Upper lobe of right lung (tissue), 1 donor: ENCODE data around the gene DYNLT5. TPM values are rescaled to one million over a fixed set of nuclear protein-coding genes. Genes with fewer than 3 reads are reported as not detected.
"Not testable (repeated sequence)": the region's sequence is repeated elsewhere in the genome, so short reads cannot be mapped to it uniquely, and the experiment has no call there.

ENCODE experiments used
- ATAC-seq: fragments of 200-7000 bp; cut with Tn5 transposase; one replicate; pipeline ENCODE4 v1.9.1; 2020; ENCODE audit warnings: mild to moderate bottlenecking, moderate library complexity
- DNase-seq: peaks from one replicate; pipeline ENCODE4 v3.0.0-alpha.2; 2020
- H3K27ac ChIP-seq: fragments of 200-600 bp; one replicate; pipeline ENCODE4 v1.8.0; 2022
- H3K27me3 ChIP-seq: fragments of 200-600 bp; one replicate; pipeline ENCODE4 v1.8.0; 2022; ENCODE audit warnings: mild to moderate bottlenecking
- H3K36me3 ChIP-seq: fragments of 200-600 bp; one replicate; pipeline ENCODE4 v1.8.0; 2022
- H3K4me1 ChIP-seq: fragments of 200-600 bp; one replicate; pipeline ENCODE4 v1.8.0; 2022
- H3K4me3 ChIP-seq: fragments of 200-600 bp; one replicate; pipeline ENCODE4 v1.8.0; 2022; ENCODE audit warnings: mild to moderate bottlenecking
- H3K9me3 ChIP-seq: fragments of 200-600 bp; one replicate; pipeline ENCODE4 v1.8.0; 2022
- intact Hi-C: fragments of 100-400 bp; cut with DNase I; formaldehyde crosslinking; loops from one replicate; pipeline ENCODE4 v1.11.0; 2022
- total RNA-seq: library from RNA; stranded (reverse); fragmentation: NEBNext Ultra II Directional; extraction: Animal tissue kit (Norgen Biotek cat#: 25700); gene quantifications from one replicate; pipeline ENCODE4 v1.2.1, GENCODE V29; 2021
- TF ChIP-seq, protein P1 (sequence below): fragments of 200-600 bp; IDR thresholded peaks from one replicate; pipeline ENCODE4 v1.8.0; 2022; ENCODE audit warnings: antibody characterized with exemption
- donor health status: DM: no; HTN: yes; CAD: no; lungs with severe emphysema.

Gene DYNLT5
- total RNA-seq, 1 donor from 2014 or later: 3.3 TPM

DNA sequence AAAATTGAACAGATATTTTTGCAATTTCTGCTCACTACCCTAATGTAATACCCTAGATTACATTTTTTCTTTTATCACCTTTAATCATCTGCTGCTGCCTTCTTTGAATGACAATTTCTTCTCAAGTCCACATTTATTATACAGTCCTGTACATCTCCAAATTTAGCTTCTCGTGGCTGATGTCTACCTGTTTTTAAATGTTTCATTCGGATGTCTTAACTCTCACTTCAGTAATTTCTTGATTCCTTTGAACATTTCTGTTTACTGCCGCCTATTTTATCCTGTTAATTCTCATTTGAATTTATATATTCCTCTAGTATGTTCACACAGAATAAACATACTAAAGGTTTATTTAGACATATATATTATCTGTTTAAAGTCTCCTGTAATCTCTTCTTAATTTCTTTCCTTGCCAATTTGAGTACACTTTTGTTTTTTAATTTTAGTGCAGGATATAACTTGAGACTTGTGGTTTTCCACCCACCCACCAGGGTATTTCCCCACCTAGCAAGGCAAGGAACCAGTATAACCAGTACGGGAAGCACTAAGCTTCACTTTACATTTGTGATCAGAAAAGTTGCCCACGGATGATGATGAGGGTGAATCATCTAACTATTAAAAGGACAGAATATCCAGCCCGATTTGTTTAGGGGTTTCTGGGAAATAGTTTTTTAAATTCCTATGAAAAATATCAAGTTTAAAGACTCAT lies 36.1 kb downstream of the DYNLT5 start:
- Histone ChIP-seq H3K4me3 (no peak overlapping the region), H3K36me3 (no peaks in the 10 kb centered on the region), H3K27me3 (no peaks in the 10 kb centered on the region), H3K27ac (no peak overlapping the region), H3K9me3 (no peaks in the 10 kb centered on the region), H3K4me1 (no peaks in the 10 kb centered on the region)
- TF ChIP-seq, protein P1, sequence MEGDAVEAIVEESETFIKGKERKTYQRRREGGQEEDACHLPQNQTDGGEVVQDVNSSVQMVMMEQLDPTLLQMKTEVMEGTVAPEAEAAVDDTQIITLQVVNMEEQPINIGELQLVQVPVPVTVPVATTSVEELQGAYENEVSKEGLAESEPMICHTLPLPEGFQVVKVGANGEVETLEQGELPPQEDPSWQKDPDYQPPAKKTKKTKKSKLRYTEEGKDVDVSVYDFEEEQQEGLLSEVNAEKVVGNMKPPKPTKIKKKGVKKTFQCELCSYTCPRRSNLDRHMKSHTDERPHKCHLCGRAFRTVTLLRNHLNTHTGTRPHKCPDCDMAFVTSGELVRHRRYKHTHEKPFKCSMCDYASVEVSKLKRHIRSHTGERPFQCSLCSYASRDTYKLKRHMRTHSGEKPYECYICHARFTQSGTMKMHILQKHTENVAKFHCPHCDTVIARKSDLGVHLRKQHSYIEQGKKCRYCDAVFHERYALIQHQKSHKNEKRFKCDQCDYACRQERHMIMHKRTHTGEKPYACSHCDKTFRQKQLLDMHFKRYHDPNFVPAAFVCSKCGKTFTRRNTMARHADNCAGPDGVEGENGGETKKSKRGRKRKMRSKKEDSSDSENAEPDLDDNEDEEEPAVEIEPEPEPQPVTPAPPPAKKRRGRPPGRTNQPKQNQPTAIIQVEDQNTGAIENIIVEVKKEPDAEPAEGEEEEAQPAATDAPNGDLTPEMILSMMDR: no peak
- DNase-seq (no peak), ATAC-seq (no peak)
- intact Hi-C loops: no loop called here

DNA sequence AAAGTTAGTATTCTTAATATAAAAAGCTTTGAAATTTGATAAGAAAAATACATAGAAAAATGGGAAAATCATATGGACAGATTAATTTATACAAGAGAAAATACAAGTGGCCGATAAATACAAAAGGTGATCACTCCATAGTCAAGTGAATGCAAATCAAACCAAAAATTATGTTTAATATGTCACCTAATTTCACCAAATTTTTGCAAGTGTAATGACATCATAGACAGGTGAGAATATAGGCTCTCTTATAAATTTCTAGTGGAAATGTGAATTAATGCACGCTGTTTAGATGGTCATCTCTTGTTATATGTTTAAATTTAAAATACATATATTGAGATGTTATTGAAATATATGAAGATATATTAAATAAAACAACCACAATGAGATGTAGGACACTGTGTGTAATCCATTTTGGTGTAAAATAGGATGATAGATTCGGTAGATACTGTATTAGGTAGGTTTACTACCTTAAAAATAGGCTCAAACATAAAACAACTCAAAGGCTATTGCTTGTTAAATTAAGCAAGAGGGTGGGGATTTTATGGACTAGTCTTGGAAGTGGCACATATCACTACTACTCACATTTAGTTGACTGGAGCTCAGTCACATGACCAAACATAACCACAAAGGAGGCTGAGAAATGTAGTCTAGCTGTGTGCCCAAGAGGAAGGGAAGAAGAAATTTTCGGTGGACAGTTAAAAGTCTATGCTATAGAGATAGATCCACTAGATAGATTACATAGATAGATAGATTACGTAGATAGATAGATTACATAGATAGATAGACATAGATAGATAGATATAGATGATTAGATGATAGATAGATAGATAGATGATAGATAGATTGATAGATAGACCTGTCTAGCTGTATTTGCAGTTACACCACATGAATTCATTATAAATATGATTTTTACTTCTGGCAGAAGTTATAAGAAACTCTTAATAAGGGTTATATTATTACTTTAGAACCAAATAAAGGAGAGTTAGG lies 39.7 kb downstream of the DYNLT5 start:
- no peaks in the 10 kb centered on the region for H3K27me3 ChIP-seq
- TF ChIP-seq, protein P1: no peak
- DNase-seq (no peak), ATAC-seq (no peak)
- H3K9me3 ChIP-seq: no peaks in the 10 kb centered on the region
- intact Hi-C loops: no loop called here
- H3K27ac ChIP-seq: no peak overlapping the region
- H3K36me3 ChIP-seq: no peaks in the 10 kb centered on the region
- H3K4me1 ChIP-seq: no peaks in the 10 kb centered on the region
- no peak overlapping the region for H3K4me3 ChIP-seq

DNA sequence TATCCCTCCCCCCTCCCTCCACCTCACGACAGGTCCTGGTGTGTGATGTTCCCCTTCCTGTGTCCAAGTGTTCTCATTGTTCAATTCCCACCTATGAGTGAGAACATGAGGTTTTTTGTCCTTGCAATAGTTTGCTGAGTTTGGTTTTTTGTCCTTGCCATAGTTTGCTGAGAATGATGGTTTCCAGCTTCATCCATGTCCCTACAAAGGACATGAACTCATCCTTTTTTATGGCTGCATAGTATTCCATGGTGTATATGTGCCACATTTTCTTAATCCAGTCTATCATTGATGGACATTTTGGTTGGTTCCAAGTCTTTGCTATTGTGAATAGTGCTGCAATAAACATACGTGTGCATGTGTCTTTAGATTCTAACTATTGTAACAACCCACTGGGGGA lies 43.6 kb downstream of the DYNLT5 start:
- H3K36me3 ChIP-seq, H3K9me3 ChIP-seq, H3K4me1 ChIP-seq, ATAC-seq, intact Hi-C loops, DNase-seq, H3K27ac ChIP-seq, H3K27me3 ChIP-seq, H3K4me3 ChIP-seq: not testable (repeated sequence)

DNA sequence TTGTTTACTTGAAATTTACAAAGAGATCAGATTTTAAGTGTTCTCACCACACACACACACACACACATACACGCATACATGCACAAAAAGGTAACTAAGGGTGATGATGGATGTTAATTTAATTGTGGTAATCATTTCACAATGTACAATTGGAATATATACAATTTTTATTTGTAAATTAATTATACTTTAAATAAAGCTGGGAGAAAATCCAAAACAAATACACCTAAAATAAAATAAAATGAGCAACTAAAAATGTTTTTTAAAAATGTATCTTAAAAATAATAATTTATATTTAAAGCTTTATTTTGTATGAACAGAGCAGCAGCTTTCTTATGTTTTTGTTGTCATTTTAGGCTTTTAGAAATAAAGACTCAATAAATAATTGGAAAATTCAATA lies 57.0 kb downstream of the DYNLT5 start:
- Histone ChIP-seq H3K4me3 (no peak overlapping the region), H3K27me3 (no peaks in the 10 kb centered on the region), H3K4me1 (no peaks in the 10 kb centered on the region), H3K27ac (no peak overlapping the region), H3K36me3 (no peaks in the 10 kb centered on the region), H3K9me3 (no peaks in the 10 kb centered on the region)
- intact Hi-C loops: no loop called here
- ATAC-seq (no peak), DNase-seq (no peak)
- TF ChIP-seq, protein P1: no peak

DNA sequence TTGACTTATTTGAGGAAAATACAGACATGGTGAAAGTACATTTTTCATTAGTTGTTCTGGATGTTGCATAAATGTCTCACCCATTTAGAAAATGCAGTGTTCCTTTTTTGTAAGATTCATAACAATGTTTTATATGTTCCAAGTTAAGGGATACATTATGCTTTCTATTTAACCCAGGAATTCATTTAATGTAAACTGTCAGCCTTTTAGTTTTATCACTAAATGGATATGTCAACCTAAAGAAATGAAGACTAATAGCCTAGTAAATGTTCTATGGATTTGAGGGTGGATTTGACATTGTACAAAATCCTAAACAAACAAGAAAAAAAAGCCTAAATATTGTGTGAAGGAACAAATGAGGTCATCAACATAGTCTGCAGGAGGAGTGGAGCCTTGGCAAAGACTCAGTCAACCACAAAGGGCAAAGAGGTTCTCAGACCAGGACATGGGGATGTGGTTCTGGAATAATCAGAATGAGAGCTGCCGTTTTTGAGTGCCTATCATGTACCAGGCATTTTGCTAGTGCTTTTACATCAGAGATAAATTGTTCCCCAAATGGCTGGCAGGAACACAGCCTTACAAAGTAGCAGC lies 57.6 kb downstream of the DYNLT5 start:
- Histone ChIP-seq H3K27ac (no peak overlapping the region), H3K9me3 (no peaks in the 10 kb centered on the region), H3K4me1 (no peaks in the 10 kb centered on the region), H3K27me3 (no peaks in the 10 kb centered on the region), H3K36me3 (no peaks in the 10 kb centered on the region), H3K4me3 (no peak overlapping the region)
- DNase-seq (no peak), ATAC-seq (no peak)
- TF ChIP-seq, protein P1: no peak
- intact Hi-C loops: no loop called here

DNA sequence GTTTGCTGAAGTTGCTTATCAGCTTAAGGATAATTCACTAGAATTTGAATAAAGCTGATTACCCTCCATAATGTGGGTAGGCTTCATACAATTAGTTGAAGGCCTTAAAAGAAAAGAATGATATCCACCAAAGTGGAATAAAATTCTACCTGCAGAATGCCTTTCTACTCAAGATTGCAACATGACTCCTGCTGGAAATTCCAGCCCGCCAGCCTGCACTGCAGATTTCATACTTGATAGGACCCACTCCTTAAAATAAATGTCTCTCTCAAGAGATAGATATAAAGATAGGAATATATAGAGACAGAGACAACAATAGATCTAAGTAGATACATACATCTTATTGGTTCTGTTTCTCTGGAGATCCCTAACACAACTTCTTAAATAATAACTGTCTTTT lies 72.5 kb downstream of the DYNLT5 start:
- DNase-seq: no peak

More for the DNA sequence above, 72.5 kb downstream of the DYNLT5 start:
- no peak for ATAC-seq
- H3K36me3 ChIP-seq: no peaks in the 10 kb centered on the region
- H3K27me3 ChIP-seq: no peaks in the 10 kb centered on the region
- H3K27ac ChIP-seq: no peak overlapping the region
- no peaks in the 10 kb centered on the region for H3K9me3 ChIP-seq
- H3K4me1 ChIP-seq: no peaks in the 10 kb centered on the region
- intact Hi-C loops: no loop called here
- TF ChIP-seq, protein P1: no peak
- no peak overlapping the region for H3K4me3 ChIP-seq
